IMR-90 (cell line): Measurements from ENCODE around the gene TMEM239. TPM values are rescaled to one million over a fixed set of nuclear protein-coding genes. Genes with fewer than 3 reads are reported as not detected.
A peak's percentile ranks its signal among the peaks of the same experiment; 100 is the strongest.

Experiments
- ATAC-seq: fragments of 200-7000 bp; cut with Tn5 transposase; 2 replicates; pipeline ENCODE4 v1.9.1; 2020; ENCODE audit warnings: low read depth, mild to moderate bottlenecking, moderate library complexity
- BruUV-seq: library from RNA; stranded (reverse); fragments of 400-500 nt; replicated peaks from 2 replicates; lab custom pipeline; 2021; lab: Mats Ljungman, UMichigan
- CTCF ChIA-PET: fragments of 300-600 bp; formaldehyde crosslinking; extraction: SDS; loops from one replicate; lab custom pipeline; 2021; ENCODE audit warnings: antibody characterized with exemption; lab: Yijun Ruan, JAX
- POLR2A ChIA-PET: fragments of 300-600 bp; sonication (Branson Sonifier 250); formaldehyde crosslinking; loops from one replicate; lab custom pipeline; 2022; ENCODE audit warnings: antibody characterized with exemption; ENCODE audit not compliant: unreplicated experiment; lab: Charles Lee
- DNase-seq: peaks from one replicate; pipeline ENCODE4 v3.0.0; 2013
- H2AFZ ChIP-seq: replicated peaks from 2 replicates; pipeline ENCODE3; 2013; ENCODE audit warnings: low read length, mild to moderate bottlenecking; ENCODE audit not compliant: poor library complexity
- H2AK5ac ChIP-seq: 2 replicates; pipeline ENCODE4 v1.6.1; 2013; ENCODE audit warnings: low read depth, low read length, inconsistent platforms
- H2AK9ac ChIP-seq: replicated peaks from 2 replicates; pipeline ENCODE3; 2013; ENCODE audit warnings: mild to moderate bottlenecking, low read depth, low read length, moderate library complexity; ENCODE audit not compliant: poor library complexity
- H2BK120ac ChIP-seq: 2 replicates; pipeline ENCODE4 v1.6.1; 2013; ENCODE audit warnings: low read depth, low read length, inconsistent platforms
- H2BK15ac ChIP-seq: 3 replicates; pipeline ENCODE4 v1.6.1; 2013; ENCODE audit warnings: low read depth, low read length, inconsistent platforms
- H2BK20ac ChIP-seq: 2 replicates; pipeline ENCODE4 v1.6.1; 2013; ENCODE audit warnings: low read depth, mild to moderate bottlenecking, inconsistent platforms, low read length, moderate library complexity
- H2BK5ac ChIP-seq: 2 replicates; pipeline ENCODE4 v1.6.1; 2013; ENCODE audit warnings: mild to moderate bottlenecking, low read depth, low read length, inconsistent platforms; ENCODE audit not compliant: poor library complexity, severe bottlenecking
- H3K14ac ChIP-seq: replicated peaks from 2 replicates; pipeline ENCODE4 v1.6.1; 2013; ENCODE audit warnings: low read depth, low read length, inconsistent platforms
- H3K18ac ChIP-seq: 2 replicates; pipeline ENCODE4 v1.6.1; 2013; ENCODE audit warnings: low read depth, low read length, control low read depth
- H3K23ac ChIP-seq: 2 replicates; pipeline ENCODE4 v1.6.1; 2013; ENCODE audit warnings: low read depth, low read length, inconsistent platforms
- H3K27ac ChIP-seq: 2 replicates; pipeline ENCODE4 v1.5.1; 2013; ENCODE audit warnings: mild to moderate bottlenecking, control low read depth, low read length; ENCODE audit not compliant: insufficient read depth
- H3K27me3 ChIP-seq: 2 replicates; pipeline ENCODE4 v1.6.1; 2013; ENCODE audit warnings: low read length; ENCODE audit not compliant: control insufficient read depth, insufficient read depth
- H3K36me3 ChIP-seq: 2 replicates; pipeline ENCODE4 v1.6.1; 2013; ENCODE audit warnings: low read length, mixed read lengths; ENCODE audit not compliant: control insufficient read depth, insufficient read depth
- H3K4ac ChIP-seq: 2 replicates; pipeline ENCODE4 v1.6.1; 2013; ENCODE audit warnings: low read depth, low read length, inconsistent platforms
- H3K4me1 ChIP-seq: 2 replicates; pipeline ENCODE4 v1.6.1; 2013; ENCODE audit warnings: low read length, mixed read lengths; ENCODE audit not compliant: control insufficient read depth, insufficient read depth
- H3K4me2 ChIP-seq: 2 replicates; pipeline ENCODE4 v1.6.1; 2013; ENCODE audit warnings: low read depth, mild to moderate bottlenecking, control low read depth, low read length, moderate library complexity
- H3K4me3 ChIP-seq: 2 replicates; pipeline ENCODE4 v1.5.1; 2013; ENCODE audit warnings: low read depth, mild to moderate bottlenecking, control low read depth, low read length, moderate library complexity; ENCODE audit not compliant: insufficient read depth
- H3K56ac ChIP-seq: 2 replicates; pipeline ENCODE4 v1.6.1; 2013; ENCODE audit warnings: low read length, inconsistent platforms; ENCODE audit not compliant: insufficient read depth; ENCODE audit errors: extremely low read depth
- H3K79me1 ChIP-seq, 2 experiments: 2 replicates each; pipeline ENCODE4 v1.6.1; 2013; ENCODE audit warnings: low read length in 2 of 2, inconsistent platforms in 1 of 2, low read depth in 1 of 2
- H3K9ac ChIP-seq: 2 replicates; pipeline ENCODE4 v1.6.1; 2013; ENCODE audit warnings: low read depth, low read length, control low read depth
- H3K9me1 ChIP-seq: 2 replicates; pipeline ENCODE4 v1.6.1; 2013; ENCODE audit warnings: low read length, inconsistent platforms; ENCODE audit not compliant: insufficient read depth
- H3K9me3 ChIP-seq: 2 replicates; pipeline ENCODE4 v1.6.1; 2013; ENCODE audit warnings: low read length; ENCODE audit not compliant: control insufficient read depth, insufficient read depth
- H4K20me1 ChIP-seq: 2 replicates; pipeline ENCODE4 v1.6.1; 2013; ENCODE audit warnings: low read length, inconsistent platforms; ENCODE audit not compliant: insufficient read depth
- H4K5ac ChIP-seq: 2 replicates; pipeline ENCODE4 v1.6.1; 2013; ENCODE audit warnings: mild to moderate bottlenecking, low read depth, low read length, control low read depth
- H4K8ac ChIP-seq, 2 experiments: 2 replicates each; pipeline ENCODE4 v1.6.1; 2013; ENCODE audit warnings: low read depth in 2 of 2, low read length in 2 of 2, control low read depth in 1 of 2, inconsistent platforms in 1 of 2
- H4K91ac ChIP-seq: 2 replicates; pipeline ENCODE4 v1.6.1; 2013; ENCODE audit warnings: low read depth, low read length, inconsistent platforms; ENCODE audit not compliant: insufficient read depth
- CEBPB ChIP-seq: IDR thresholded peaks from 2 replicates; pipeline ENCODE4 v1.6.1; 2012; ENCODE audit warnings: low read depth, low read length, improper control_type of control experiment
- CHD1 ChIP-seq: IDR thresholded peaks from 2 replicates; pipeline ENCODE4 v1.6.1; 2012; ENCODE audit warnings: low read depth, low read length, improper control_type of control experiment
- FOS ChIP-seq: fragments of 150-350 bp; IDR thresholded peaks from 2 replicates; pipeline ENCODE4 v1.6.1; 2016; ENCODE audit warnings: low read depth, low read length
- MAZ ChIP-seq: IDR thresholded peaks from 2 replicates; pipeline ENCODE4 v1.6.1; 2012; ENCODE audit warnings: low read depth, mild to moderate bottlenecking, low read length, improper control_type of control experiment, moderate library complexity, borderline replicate concordance
- MXI1 ChIP-seq: IDR thresholded peaks from 2 replicates; pipeline ENCODE4 v1.6.1; 2012; ENCODE audit warnings: low read depth, mild to moderate bottlenecking, low read length, moderate library complexity, borderline replicate concordance
- NFE2L2 ChIP-seq: fragments of 150-350 bp; IDR thresholded peaks from 2 replicates; pipeline ENCODE4 v1.6.1; 2016; ENCODE audit warnings: low read depth, mild to moderate bottlenecking, low read length
- POLR2A ChIP-seq: IDR thresholded peaks from 2 replicates; pipeline ENCODE4 v1.6.1; 2012; ENCODE audit warnings: mild to moderate bottlenecking, low read depth, low read length
- RAD21 ChIP-seq: IDR thresholded peaks from 2 replicates; pipeline ENCODE4 v1.6.1; 2012; ENCODE audit warnings: low read length, improper control_type of control experiment
- RCOR1 ChIP-seq: IDR thresholded peaks from 2 replicates; pipeline ENCODE4 v1.6.1; 2012; ENCODE audit warnings: mild to moderate bottlenecking, low read length, improper control_type of control experiment; ENCODE audit not compliant: insufficient replicate concordance
- RFX5 ChIP-seq: IDR thresholded peaks from 2 replicates; pipeline ENCODE4 v1.8.0; 2012; ENCODE audit warnings: low read depth, mild to moderate bottlenecking, low read length, moderate library complexity
- WGBS, 2 experiments: methylation state at CpG; one replicate each; pipeline versions ENCODE4 v1.1.5 to v1.1.7; 2013; ENCODE audit warnings: missing lambda C conversion rate in 2 of 2; ENCODE audit not compliant: insufficient read length in 1 of 2; ENCODE audit errors: extremely low coverage in 2 of 2; 5-methylcytosine and 5-hydroxymethylcytosine counted together
- dilution Hi-C: fragments of 300-500 bp; cut with HindIII; formaldehyde crosslinking; loops from one replicate; pipeline ENCODE4 v1.14.3; 2018; ENCODE audit warnings: low sequenced_read_pairs; ENCODE audit not compliant: unreplicated experiment
- in situ Hi-C: fragments of 300-500 bp; cut with MboI; formaldehyde crosslinking; loops from 3 replicates; pipeline ENCODE4 v1.14.3; 2019; ENCODE audit warnings: low sequenced_read_pairs, inconsistent platforms, mixed read lengths
- intact Hi-C: fragments of 100-400 bp; cut with micrococcal nuclease; formaldehyde crosslinking; loops from 2 replicates; pipeline ENCODE4 v1.10.0; 2022
- polyA plus RNA-seq, 3 experiments: library from polyadenylated mRNA; depleted of rRNA; stranded (reverse); fragments of >200 nt; gene quantifications; 2 replicates each; pipeline ENCODE4 v1.2.3, GENCODE V29; 2012; ENCODE audit warnings: low replicate concordance in 1 of 3
- total RNA-seq: library from RNA; depleted of rRNA; stranded (reverse); fragments of >200 nt; gene quantifications from 2 replicates; pipeline ENCODE4 v1.2.3, GENCODE V29; 2012
- TF ChIP-seq, protein P1 (sequence below): conservative IDR thresholded peaks from 2 replicates; pipeline ENCODE4 v1.5.1; 2012; ENCODE audit warnings: mild to moderate bottlenecking, low read depth, low read length, improper control_type of control experiment
- TF ChIP-seq, protein P2 (sequence below): fragments of 150-350 bp; IDR thresholded peaks from 2 replicates; pipeline ENCODE4 v1.6.1; 2016; ENCODE audit warnings: low read depth, mild to moderate bottlenecking, low read length, moderate library complexity, borderline replicate concordance

The TMEM239 gene
- total and polyA plus RNA-seq, 2 of the 4 experiments (the other 2 are of a cell fraction): 0.32 TPM; not detected in 1

DNA sequence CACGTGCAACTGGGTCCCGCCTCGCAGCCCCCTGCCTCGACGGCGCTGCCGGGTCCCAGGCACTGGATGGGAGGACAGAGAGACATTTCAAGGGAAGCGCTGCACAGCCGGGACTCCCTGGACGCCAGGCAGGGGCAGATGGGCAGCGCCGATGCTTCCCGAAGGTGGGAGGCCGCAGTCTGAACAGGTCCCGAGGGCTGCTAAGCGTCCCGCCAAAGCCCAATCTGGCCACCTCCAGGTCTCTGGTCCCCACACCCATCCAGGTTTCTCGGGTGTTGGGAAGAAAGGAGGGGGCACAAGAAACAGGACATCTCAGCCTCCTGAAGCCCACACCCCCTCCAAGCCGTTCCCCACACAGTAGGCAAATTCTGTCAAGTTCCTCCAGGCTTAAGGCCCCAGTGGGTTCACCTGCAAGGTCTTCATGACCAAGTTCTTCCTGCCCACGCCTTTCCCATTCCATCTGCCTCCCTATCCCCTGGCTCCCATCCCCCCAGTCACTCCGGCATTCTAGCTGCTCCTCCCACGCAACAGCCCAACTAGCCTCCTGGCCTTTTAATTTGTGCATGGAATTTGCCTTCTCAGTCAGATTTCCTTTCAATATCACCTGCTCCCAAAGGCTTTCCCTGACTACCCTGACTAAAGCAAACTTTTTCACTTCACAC, 10.3 kb upstream of the TMEM239 start (continued):
- TF ChIP-seq, protein P1, sequence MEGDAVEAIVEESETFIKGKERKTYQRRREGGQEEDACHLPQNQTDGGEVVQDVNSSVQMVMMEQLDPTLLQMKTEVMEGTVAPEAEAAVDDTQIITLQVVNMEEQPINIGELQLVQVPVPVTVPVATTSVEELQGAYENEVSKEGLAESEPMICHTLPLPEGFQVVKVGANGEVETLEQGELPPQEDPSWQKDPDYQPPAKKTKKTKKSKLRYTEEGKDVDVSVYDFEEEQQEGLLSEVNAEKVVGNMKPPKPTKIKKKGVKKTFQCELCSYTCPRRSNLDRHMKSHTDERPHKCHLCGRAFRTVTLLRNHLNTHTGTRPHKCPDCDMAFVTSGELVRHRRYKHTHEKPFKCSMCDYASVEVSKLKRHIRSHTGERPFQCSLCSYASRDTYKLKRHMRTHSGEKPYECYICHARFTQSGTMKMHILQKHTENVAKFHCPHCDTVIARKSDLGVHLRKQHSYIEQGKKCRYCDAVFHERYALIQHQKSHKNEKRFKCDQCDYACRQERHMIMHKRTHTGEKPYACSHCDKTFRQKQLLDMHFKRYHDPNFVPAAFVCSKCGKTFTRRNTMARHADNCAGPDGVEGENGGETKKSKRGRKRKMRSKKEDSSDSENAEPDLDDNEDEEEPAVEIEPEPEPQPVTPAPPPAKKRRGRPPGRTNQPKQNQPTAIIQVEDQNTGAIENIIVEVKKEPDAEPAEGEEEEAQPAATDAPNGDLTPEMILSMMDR: no peak

DNA sequence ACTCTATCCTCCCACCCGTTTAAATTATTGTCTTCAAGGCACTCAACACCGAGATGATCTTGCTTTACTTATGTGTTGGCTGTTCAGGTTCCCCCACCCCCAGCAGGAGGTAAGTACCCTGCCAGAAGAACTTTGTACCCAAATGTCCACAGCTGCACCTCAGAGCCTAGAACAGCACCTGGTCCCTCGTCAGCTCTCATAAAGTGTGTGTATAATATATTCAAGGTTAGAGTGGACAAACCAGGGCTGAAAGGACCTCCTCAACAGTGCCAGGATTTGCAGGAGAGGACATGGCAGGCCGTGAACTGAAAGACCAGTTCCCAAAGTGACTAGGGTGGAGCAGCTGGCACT, 9.8 kb upstream of the TMEM239 start:
- Histone ChIP-seq H3K36me3 (no peaks in the 10 kb centered on the region), H3K23ac (no peak overlapping the region), H2AK9ac (no peak overlapping the region), H2BK5ac (no peak overlapping the region), H3K4me1 (0 out of 2 replicates have a peak, but pooled peaks cover 3% of the 10 kb centered on the region), H3K4ac (no peak overlapping the region), H3K9me3 (0 out of 2 replicates have a peak, but pooled peaks cover 5% of the 10 kb centered on the region), H2AFZ (peak overlapping the region; percentile 65), H4K20me1 (no peaks in the 10 kb centered on the region), H2BK120ac (no peak overlapping the region), H2BK20ac (no peak overlapping the region), H3K9me1 (peaks cover 3% of the 10 kb centered on the region; the same call in 1 of the 2 replicates), H4K8ac (no peak overlapping the region), H2BK15ac (no peak overlapping the region), H3K56ac (no peak overlapping the region), H3K27ac (no peak overlapping the region), H3K79me1 (no peaks in the 10 kb centered on the region), H3K4me3 (no peak overlapping the region), H3K4me2 (no peak overlapping the region), H4K91ac (no peak overlapping the region), H3K18ac (no peak overlapping the region), H3K27me3 (peaks cover 55% of the 10 kb centered on the region), H3K14ac (no peak overlapping the region), H2AK5ac (no peak overlapping the region), H3K9ac (no peak overlapping the region), H4K5ac (no peak overlapping the region)
- intact Hi-C loops: no loop called here
- WGBS, 2 experiments: 33% methylated on average over 1 of the region's 4 CpGs; no CpG with 5 or more reads in 1 of the 2 experiments
- ATAC-seq (no peak), DNase-seq (no peak)
- in situ Hi-C loops: loop anchor here (25.0 kb wide), 1 partner anchor 694 kb away; the partner anchor contains the start of gene STK35
- dilution Hi-C loops: no loop called here
- POLR2A ChIA-PET: no interaction called here
- CTCF ChIA-PET: no interaction called here
- no TSS peak for BruUV-seq
- no peak for TF ChIP-seq MAZ
- TF ChIP-seq CHD1: no peak
- no peak for TF ChIP-seq RCOR1
- TF ChIP-seq RFX5: no peak
- TF ChIP-seq, protein P2, sequence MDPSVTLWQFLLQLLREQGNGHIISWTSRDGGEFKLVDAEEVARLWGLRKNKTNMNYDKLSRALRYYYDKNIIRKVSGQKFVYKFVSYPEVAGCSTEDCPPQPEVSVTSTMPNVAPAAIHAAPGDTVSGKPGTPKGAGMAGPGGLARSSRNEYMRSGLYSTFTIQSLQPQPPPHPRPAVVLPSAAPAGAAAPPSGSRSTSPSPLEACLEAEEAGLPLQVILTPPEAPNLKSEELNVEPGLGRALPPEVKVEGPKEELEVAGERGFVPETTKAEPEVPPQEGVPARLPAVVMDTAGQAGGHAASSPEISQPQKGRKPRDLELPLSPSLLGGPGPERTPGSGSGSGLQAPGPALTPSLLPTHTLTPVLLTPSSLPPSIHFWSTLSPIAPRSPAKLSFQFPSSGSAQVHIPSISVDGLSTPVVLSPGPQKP: no peak
- no peak for TF ChIP-seq MXI1
- TF ChIP-seq CEBPB: no peak
- TF ChIP-seq POLR2A: no peak
- TF ChIP-seq RAD21: no peak
- TF ChIP-seq FOS: no peak
- TF ChIP-seq NFE2L2: no peak
